ENCODE measurements around the gene TRPV6.

Gene TRPV6

GRCh38 chr7:142885311-142886230 lies at the start of gene TRPV6:
TRPV6 (minus strand) TSS chr7:142885745.
- no peak for DNase-seq

DNA sequence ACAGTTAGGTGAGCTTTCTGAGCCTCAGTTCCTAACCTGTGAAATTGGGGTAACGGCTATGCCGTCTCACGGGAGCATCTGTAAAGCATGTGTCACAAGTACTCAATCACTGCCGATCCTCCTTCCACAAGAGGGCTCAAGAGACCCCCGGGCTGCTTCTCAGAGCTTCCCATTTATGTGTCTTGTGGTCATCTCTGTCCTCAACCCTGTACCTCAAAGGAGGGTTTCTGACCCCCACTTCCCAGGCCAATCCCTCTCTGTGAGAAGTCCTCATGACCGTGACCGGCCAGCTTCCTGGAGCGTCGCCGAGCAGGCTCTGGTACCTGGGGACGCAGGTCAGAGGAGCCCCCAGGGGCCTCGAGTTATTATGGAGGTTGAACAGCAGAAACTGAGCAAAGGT lies 48.5 kb upstream of the TRPV6 start:
- no peak for DNase-seq

- DNase-seq, result no peak
These were observed 48.1 kb upstream of the TRPV6 start, which contains the start of gene TRPV5 for GRCh38 chr7:142933624-142934023. TRPV5 (minus strand) TSS chr7:142933746; CDS start chr7:142933459, 287 bp downstream.

GRCh38 chr7:142933092-142933475 lies 47.5 kb upstream of the TRPV6 start:
- DNase-seq, result no peak

GRCh38 chr7:142932386-142933091 lies 47.0 kb upstream of the TRPV6 start:
- no peak for DNase-seq

DNA sequence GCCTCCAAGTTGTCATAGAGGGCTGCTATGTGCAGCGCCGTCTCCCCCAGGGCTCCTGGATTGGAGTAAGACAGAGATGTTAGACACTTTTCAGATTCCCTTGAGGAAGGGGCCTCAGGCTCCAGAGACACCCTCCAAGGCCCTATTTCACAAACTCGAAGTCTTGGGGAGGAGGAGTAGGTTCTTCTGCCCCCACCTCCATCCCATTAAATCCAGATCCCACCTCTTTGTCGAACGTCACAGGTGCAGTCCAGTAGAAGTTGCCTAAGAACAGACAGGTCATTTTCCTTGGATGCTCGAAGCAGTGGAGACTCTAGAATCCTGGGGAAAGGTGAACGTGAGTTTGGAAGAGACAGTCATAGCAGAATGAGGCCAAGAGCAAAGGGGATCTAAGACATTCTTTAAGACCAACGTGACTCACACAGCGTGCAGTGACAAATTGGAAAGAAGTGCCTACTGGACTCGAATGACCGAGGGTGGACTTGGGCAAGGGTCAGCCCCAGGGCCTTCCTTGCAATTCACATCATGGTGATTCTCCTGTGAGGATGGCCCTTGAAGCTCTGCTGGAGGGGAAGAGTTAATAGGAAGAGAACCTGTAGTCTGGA lies 44.7 kb upstream of the TRPV6 start:
- DNase-seq, result no peak

DNA sequence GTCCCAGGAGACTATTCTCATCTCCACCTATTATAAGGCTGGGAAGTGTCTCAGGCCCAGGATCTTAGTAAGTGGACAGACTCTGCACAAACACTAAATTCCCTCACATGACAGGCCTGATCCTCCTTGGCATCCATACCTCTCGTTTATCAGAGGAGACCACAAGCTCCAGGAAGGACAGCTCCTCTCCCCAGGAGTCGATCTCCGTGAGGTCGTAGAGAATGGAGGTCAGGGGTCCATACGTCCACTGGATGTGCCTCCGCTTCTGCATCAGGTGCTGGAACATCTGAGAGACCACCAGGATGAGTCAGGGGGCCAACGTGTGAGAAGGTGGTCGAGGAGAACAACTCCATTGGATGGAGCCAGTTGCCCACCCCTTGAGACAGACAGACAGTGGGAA lies 42.4 kb upstream of the TRPV6 start:
- no peak for DNase-seq

DNA sequence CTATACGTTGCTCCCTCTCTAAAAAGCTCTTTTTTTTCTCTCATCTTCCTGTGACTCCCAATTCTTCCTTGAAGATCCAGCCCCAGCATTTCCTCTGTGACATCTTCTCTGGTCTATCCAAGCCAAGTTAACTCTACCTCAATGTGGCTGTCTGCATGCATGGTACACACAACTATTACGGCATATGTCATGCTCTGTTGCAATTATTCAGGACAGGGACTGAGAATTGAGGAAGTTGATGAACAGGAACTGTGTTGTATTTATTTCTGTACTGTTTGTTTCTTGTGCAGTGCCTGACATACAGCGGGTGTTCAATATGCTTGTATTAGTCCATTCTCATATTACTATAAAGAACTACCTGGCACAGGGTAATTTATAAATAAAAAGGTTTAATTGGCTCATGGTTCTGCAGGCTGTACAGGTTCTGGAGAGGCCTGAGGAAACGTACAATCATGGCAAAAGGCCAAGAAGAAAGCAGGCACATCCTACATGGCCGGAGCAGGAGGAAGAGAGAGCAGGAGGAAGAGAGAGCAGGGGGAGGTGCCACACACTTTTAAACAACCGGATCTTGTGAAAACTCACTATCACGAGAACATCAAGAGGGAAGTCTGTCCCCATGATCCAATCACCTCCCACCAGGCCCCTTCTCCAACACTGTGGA lies 41.7 kb upstream of the TRPV6 start:
- peak; percentile 92 for DNase-seq

- no peak for DNase-seq
These were observed 39.9 kb upstream of the TRPV6 start for GRCh38 chr7:142925413-142925812.

DNA sequence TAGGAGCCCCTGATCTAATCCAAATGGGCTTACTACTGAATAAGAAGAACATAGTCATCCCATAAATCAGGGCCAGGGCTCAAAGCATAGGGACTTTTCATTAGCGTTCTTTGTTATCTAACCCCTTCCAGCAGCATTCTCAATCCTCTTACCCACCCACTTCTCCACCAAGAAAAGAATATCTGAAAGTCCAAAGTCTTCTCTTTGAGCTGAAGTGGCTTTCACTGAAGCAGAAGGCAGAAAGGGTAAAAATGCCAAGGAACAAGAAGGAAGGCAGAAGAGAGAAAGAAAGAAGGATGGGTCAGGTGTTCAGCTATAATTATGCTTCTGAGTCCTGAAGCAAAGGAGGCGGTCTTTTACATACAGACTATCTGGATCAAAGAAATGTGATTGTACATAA lies 37.8 kb upstream of the TRPV6 start:
- no peak for DNase-seq

- no peak for DNase-seq
These were observed 34.1 kb upstream of the TRPV6 start for GRCh38 chr7:142919656-142920055.

- no peak for DNase-seq
These were observed 33.4 kb upstream of the TRPV6 start for GRCh38 chr7:142918901-142919300.

DNA sequence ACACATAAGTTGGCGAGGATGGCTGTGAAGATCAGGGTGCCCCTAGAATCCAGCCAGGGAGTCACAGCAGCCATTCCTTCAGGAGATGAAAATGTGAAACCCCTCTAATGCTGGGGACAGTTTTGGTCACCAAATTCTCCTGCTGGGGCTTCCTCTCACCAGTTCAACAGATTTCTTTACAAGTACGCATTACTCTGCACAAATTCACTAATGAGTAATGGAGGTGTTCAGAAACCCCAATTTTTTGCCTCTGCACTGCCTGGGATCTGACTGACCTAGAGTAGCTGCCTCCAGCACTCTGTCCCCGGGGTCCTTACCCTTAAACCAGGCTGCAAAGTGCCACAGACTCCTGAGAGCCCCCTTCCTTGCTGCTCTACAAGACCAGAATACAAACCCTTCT lies 31.9 kb upstream of the TRPV6 start:
- no peak for DNase-seq

GRCh38 chr7:142916508-142916907 lies 31.0 kb upstream of the TRPV6 start:
- no peak for DNase-seq

GRCh38 chr7:142915315-142915714 lies 29.8 kb upstream of the TRPV6 start:
- DNase-seq, result no peak

GRCh38 chr7:142914121-142914520 lies 28.6 kb upstream of the TRPV6 start:
- DNase-seq, result no peak

- DNase-seq, result peak; percentile 10
These were observed 28.0 kb upstream of the TRPV6 start for GRCh38 chr7:142913566-142913965.

DNA sequence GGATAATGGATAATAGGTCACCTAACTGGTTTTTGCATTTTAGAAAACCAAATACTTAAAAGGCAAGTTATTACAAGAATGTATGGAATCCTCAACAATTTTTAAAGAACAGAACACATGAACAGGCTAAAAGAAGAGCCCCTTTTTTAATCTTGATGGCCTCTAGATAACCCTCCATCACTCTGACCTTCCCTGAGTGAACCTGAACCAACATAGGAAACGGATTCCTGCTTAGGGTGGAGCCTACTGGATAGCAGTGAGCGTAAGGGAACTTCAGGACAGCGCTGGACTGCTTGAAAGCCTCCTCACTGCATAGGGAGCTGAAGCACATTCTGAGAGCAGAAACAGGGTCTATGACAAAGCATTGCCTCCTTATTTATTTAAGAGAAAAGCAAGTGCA lies 27.5 kb upstream of the TRPV6 start:
- DNase-seq, result no peak

DNA sequence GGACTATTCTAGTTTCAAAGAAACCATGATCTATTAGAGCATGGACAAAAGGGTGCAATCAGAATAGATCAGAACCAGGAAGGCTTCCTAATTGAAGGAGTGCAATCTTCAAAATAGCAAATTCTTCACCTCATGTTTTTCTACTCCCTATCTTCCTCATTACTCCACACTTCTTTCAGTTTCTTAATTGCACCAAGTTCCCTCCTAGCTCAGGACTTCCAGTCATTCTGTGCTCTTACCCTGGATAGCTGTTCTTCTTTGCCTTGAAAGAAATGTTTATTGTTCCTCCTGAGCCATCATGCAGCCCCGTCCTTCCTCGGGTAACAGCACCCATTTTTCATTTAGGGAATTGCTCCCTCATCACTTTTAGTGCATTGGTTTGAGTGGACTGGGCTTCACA lies 24.9 kb upstream of the TRPV6 start:
- DNase-seq, result peak; percentile 73

DNA sequence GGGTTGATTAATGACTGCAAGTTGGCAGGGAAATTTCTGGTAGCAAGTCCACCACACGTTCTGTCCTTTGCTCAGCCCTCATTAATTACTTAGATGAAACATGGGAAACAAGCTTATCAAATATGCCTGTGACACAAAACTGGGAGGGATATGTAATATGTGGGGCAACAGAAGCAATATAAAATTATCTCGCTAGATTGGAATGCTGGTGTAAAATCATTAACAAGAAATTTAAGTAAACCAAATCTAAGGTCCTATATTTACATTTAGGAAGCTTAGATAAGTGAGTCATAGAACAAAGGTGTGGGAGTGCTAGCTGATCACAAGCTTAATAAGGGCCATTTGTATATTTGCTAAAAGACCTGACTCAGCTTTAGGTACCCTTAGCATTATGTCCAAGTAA lies 24.5 kb upstream of the TRPV6 start:
- no peak for DNase-seq

DNA sequence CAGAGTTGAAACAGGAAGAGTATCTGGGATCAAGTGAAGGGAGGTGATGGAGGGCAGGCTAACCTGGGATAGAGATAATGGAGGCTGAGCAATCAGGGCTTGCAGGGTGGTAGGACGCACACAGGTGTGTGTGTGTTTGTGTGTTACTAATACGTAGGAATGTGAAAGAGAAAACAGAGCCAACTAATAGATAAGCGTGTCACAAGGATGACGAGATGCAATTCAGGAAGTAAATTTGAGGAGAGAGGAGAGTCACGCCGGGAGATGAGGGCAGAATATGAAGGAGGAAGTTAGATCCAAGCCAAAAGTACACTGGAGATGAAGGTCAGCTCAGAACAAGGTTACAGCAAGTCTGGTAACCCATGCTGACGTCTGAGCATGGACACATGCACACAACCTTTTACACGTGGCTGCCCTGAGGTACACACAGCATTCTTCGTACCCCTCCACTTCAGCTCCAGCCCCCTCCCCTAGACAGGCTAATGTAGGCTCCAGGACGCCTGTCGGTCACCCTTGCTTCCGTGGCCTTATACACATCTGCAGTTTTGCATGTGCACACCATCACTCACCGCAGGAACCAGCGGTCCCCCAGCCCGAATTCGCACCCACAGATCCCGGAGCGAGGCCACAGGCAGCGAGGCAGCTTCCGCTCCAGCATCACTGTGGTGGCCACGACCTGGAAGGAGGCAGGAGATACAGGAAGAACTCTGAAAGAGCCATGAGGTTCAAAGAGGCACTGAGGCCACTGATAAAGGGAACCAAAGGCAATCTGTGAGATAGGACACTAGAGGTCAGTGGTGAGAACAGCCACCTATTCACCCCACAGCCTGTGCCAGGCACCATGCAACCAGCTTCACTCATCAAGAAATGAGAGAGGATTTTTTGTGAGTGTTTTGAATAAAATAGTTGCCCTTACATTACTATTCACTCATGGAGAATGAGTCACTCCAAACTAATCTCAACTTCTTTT lies 23.7 kb upstream of the TRPV6 start:
- peak; percentile 75 for DNase-seq

GRCh38 chr7:142908290-142908689 lies 22.7 kb upstream of the TRPV6 start:
- no peak for DNase-seq

Data from inflammatory macrophage treated with lipopolysaccharide for 4 hours (primary cell).